Lower leg skin (tissue), 4 donors: Measurements from ENCODE around the gene CMTM8. TPM values are rescaled to one million over a fixed set of nuclear protein-coding genes. Genes with fewer than 3 reads are reported as not detected.
"Not testable (repeated sequence)": the region's sequence is repeated elsewhere in the genome, so short reads cannot be mapped to it uniquely, and the experiment has no call there.

Experiments
- DNase-seq, 2 donors: peaks; one replicate each; pipeline ENCODE4 v3.0.0-alpha.2; 2019; ENCODE audit warnings: low spot score in 2 of 2
- H3K4me3 ChIP-seq: fragments of 200-600 bp; sonication (generic); 2 replicates; pipeline ENCODE4 v1.5.1; 2017; ENCODE audit warnings: mild to moderate bottlenecking, low read depth; ENCODE audit not compliant: poor library complexity, severe bottlenecking
- POLR2A ChIP-seq, 2 donors: fragments of 450-650 bp; IDR thresholded peaks; one replicate each; pipeline ENCODE4 v1.6.1; 2016 to 2017; ENCODE audit warnings: antibody characterized with exemption in 2 of 2, mild to moderate bottlenecking in 1 of 2, moderate library complexity in 1 of 2
- WGBS, 2 donors: methylation state at CpG; one replicate each; pipeline ENCODE4 v1.1.5; 2018; 5-methylcytosine and 5-hydroxymethylcytosine counted together
- intact Hi-C: fragments of 100-400 bp; cut with DNase I; formaldehyde crosslinking; loops from one replicate; pipeline ENCODE4 v1.15.0; 2023; ENCODE audit warnings: low total_unique reads
- total RNA-seq, 4 donors: library from RNA; depleted of rRNA; stranded (reverse); fragments of >200 nt; gene quantifications; one replicate each; pipeline ENCODE4 v1.1.0, GENCODE V29; 2016
- TF ChIP-seq, protein P1 (sequence below), 3 donors: fragments of 450-650 bp; IDR thresholded peaks; one replicate each; pipeline ENCODE4 v1.5.1; 2016; ENCODE audit warnings: antibody characterized with exemption in 3 of 3, mild to moderate bottlenecking in 3 of 3, moderate library complexity in 2 of 3

Gene CMTM8
- total RNA-seq, 4 donors from 2014 or later = 11.0 to 24.7 (median 15.5) TPM

DNA sequence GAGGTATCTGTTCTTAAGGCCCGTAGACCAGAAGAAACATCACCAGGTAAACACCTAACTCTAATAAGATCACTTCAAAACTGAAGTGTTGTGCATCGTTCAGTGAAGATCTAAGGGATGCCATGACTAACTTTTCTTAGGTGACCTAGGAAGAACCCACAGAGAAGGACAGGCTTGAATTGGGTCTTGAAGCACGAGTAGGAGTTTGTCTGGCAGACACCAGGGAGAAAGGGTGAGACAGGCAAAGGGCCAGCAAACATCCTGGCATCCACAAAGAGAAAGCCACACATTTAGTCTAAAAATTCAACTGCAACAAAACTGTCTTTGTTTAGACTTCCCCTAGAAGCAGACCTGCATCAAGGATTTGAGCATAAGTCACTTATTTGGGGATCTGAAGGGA, 15.5 kb upstream of the CMTM8 start:
- no peak for DNase-seq
- intact Hi-C loops = no loop called here
- H3K4me3 ChIP-seq = no peak overlapping the region
- no peak for TF ChIP-seq POLR2A (IDR thresholded peaks at IDR 0.05)
- TF ChIP-seq, protein P1, sequence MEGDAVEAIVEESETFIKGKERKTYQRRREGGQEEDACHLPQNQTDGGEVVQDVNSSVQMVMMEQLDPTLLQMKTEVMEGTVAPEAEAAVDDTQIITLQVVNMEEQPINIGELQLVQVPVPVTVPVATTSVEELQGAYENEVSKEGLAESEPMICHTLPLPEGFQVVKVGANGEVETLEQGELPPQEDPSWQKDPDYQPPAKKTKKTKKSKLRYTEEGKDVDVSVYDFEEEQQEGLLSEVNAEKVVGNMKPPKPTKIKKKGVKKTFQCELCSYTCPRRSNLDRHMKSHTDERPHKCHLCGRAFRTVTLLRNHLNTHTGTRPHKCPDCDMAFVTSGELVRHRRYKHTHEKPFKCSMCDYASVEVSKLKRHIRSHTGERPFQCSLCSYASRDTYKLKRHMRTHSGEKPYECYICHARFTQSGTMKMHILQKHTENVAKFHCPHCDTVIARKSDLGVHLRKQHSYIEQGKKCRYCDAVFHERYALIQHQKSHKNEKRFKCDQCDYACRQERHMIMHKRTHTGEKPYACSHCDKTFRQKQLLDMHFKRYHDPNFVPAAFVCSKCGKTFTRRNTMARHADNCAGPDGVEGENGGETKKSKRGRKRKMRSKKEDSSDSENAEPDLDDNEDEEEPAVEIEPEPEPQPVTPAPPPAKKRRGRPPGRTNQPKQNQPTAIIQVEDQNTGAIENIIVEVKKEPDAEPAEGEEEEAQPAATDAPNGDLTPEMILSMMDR (IDR thresholded peaks at IDR 0.05) = no peak
- WGBS, 2 donors = 83 to 90% methylated on average over 3 of the region's 3 CpGs

DNA sequence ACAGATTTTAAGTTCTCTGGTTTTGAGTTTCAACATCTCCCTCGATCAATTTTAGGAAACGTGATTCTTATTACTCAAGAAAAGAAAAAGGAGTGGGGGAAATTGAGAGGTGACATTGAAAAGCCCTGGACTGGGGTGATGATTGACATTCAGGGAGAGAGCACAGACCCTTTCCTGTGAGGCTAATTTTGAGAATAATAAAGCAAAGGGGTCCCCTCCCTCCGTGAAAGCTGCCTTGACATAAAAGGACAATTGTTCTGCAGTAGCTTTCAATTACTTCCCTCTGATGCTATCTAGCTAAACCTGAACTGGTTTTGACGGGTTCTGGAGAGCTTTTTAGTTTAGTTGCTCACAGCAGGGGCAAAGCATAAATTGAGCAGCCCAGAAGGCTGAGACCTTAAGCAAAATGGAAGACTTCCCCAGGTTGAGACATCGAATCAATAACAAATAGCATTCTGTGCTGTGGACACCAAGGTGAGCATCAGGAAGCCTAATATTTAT, 14.4 kb upstream of the CMTM8 start:
- TF ChIP-seq, protein P1 (IDR thresholded peaks at IDR 0.05) = no peak
- no peak overlapping the region for H3K4me3 ChIP-seq
- intact Hi-C loops = no loop called here
- DNase-seq = no peak
- WGBS, 2 donors = 41 to 44% methylated on average over 5 of the region's 5 CpGs

DNA sequence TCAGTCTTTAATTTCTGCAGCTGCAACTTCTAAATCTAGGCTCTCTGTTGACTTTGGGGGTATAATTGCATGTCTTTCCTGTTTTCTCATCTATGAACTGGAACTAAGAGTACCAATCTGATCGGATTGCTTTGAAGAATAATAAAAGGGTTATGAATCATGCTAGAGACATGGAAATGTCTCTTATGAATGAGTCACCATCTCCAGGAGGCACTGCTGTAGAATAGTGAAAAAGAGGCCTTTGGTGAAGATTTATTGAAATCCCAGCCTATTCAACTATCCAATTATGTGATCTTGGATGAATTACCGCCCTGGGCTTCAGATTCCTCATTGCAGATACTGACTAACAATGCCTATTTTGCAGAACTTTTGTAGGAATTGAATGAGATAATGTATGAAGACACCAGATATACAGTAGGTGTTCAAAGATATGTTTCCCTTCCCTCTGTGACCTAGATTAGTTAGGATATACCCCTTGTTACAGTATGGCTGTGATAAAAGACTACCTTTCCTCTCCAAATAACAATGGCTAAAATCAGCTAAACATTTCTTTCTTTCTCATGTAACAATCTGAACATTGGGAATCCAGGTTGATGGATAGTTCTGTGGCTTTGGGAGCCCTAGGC, 11.5 kb upstream of the CMTM8 start:
- no peak for DNase-seq
- TF ChIP-seq, protein P1 (IDR thresholded peaks at IDR 0.05) = no peak
- no peak overlapping the region for H3K4me3 ChIP-seq
- intact Hi-C loops = no loop called here
- WGBS, 2 donors = 39 to 45% methylated on average over 2 of the region's 2 CpGs

DNA sequence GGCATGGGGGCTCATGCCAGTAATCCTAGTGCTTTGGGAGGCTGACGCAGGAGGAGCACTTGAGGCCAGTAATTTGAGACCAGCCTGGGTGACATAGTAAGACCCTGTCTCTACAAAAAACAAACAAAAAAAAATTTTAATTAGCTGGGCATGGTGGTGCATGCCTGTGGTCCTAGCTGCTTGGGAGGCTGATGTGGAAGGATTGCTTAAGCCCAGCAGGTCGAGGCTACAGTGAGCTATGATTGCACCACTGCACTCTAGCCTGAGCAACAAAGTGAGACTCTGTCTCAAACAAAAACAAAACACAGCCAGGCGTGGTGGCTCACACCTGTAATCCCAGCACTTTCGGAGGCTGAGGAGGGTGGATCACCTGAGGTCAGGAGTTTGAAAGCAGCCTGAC, 9.7 kb upstream of the CMTM8 start:
- intact Hi-C loops, DNase-seq, H3K4me3 ChIP-seq: not testable (repeated sequence)
- 88 to 90% methylated on average over 4 of the region's 4 CpGs for WGBS, 2 donors

DNA sequence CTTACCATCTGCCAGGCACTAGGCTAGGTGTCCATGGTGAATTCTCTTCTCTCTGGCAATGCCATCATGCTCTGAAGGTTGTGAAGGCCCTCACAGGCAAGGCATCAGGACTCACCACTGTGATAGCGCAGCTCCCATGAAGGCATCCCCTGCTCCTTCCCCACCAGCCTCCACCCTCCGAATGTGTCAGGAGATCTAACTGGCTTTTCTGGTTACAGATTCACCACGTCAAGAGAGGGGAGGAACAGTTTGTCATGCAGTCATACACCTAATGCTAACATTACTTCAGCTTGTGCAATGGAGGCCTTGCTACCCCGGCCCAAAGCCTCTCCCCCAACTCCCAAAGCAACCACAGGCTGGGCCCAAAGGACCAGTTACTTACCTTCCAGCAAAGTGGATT, 8.9 kb upstream of the CMTM8 start:
- WGBS, 2 donors = 81 to 88% methylated on average over 4 of the region's 4 CpGs
- intact Hi-C loops = no loop called here
- H3K4me3 ChIP-seq = no peak overlapping the region
- TF ChIP-seq POLR2A (IDR thresholded peaks at IDR 0.05) = no peak
- TF ChIP-seq, protein P1 (IDR thresholded peaks at IDR 0.05) = no peak
- no peak for DNase-seq

DNA sequence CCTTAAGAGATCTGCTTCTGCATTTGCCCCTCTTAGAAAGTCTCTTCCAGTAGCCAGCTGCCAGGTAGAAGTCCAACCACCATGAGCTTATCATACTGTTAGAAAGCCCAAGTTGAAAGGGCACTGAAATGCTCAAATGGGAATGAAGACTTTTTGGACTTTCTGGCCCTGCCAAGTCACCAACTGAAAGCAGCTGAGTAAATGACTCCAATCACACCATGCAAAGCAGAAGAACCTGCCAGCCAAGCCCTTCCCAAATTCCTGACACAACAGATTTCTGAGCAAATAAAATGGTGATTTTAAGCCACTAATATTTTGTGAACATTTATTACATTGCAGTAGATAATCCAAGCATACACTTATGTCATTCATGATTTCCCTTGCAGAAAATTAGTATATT, 2.1 kb upstream of the CMTM8 start:
- intact Hi-C loops = no loop called here
- no peak for DNase-seq
- TF ChIP-seq POLR2A (IDR thresholded peaks at IDR 0.05) = no peak
- TF ChIP-seq, protein P1 (IDR thresholded peaks at IDR 0.05) = no peak
- H3K4me3 ChIP-seq = no peak overlapping the region
